Stimulated activated CD4-positive, alpha-beta T cell treated with anti-CD3 and anti-CD28 coated beads, Interleukin-15, amount 100 ng/mL, for 1 hour (primary cell): Measurements from ENCODE around the gene KCTD2.
A peak's percentile ranks its signal among the peaks of the same experiment; 100 is the strongest.

Experiments
- DNase-seq, 2 donors: peaks; one replicate each; pipeline ENCODE4 v3.0.0-alpha.2; 2020; ENCODE audit warnings: low read depth in 1 of 2, low spot score in 1 of 2

Gene KCTD2

GRCh38 chr17:75075597-75076336 is 28.7 kb downstream of the KCTD2 start:
- no peak for DNase-seq

- no peak for DNase-seq
Measured at GRCh38 chr17:75077072-75077495, 30.1 kb downstream of the KCTD2 start.

- peak; percentile 23 to 35 for DNase-seq
Measured at GRCh38 chr17:75077496-75078283, 30.7 kb downstream of the KCTD2 start.

- no peak for DNase-seq
Measured at GRCh38 chr17:75078284-75079022, 31.4 kb downstream of the KCTD2 start.

GRCh38 chr17:75079023-75079373 is 32.0 kb downstream of the KCTD2 start:
- DNase-seq, result no peak

- no peak for DNase-seq
Measured at GRCh38 chr17:75081611-75082540, 34.9 kb downstream of the KCTD2 start.

GRCh38 chr17:75082683-75083082 is 35.7 kb downstream of the KCTD2 start:
- DNase-seq, result no peak

GRCh38 chr17:75084039-75084660 is 37.1 kb downstream of the KCTD2 start:
- no peak for DNase-seq

GRCh38 chr17:75086496-75087181 is 39.6 kb downstream of the KCTD2 start:
- DNase-seq, result no peak

- DNase-seq, result no peak
Measured at GRCh38 chr17:75087182-75087557, 40.1 kb downstream of the KCTD2 start.

GRCh38 chr17:75087558-75088453 is 40.8 kb downstream of the KCTD2 start, which contains the start of gene SLC16A5:
TSS of gene SLC16A5 (plus strand) at chr17:75087954. CDS start at chr17:75093637, 5,683 bp downstream.
- peak in 1 of 2 donors; percentile 13 for DNase-seq

- DNase-seq, result no peak
Measured at GRCh38 chr17:75088465-75089417, 41.7 kb downstream of the KCTD2 start.

- no peak for DNase-seq
Measured at GRCh38 chr17:75090871-75091854, 44.1 kb downstream of the KCTD2 start.

GRCh38 chr17:75091855-75092327 is 44.9 kb downstream of the KCTD2 start:
- no peak for DNase-seq

GRCh38 chr17:75093548-75094158 is 46.6 kb downstream of the KCTD2 start:
- DNase-seq, result no peak
